Measurements from ENCODE around the gene BRI3BP. TPM values are rescaled to one million over a fixed set of nuclear protein-coding genes. Genes with fewer than 3 reads are reported as not detected.
"Not testable (repeated sequence)": the region's sequence is repeated elsewhere in the genome, so short reads cannot be mapped to it uniquely, and the experiment has no call there.

Gene BRI3BP
- total RNA-seq, 1 donor from 2014 or later, result 16.0 TPM

- no peak overlapping the region for H3K4me3 ChIP-seq (ENCODE audit: low read depth, low read length)
- DNase-seq (ENCODE audit: low read depth), result no peak
- no peak for TF ChIP-seq CTCF (conservative IDR thresholded peaks at IDR 0.05; ENCODE audit: low read depth, low read length)
Observed at GRCh38 chr12:124972211-124972610, 21.2 kb upstream of the BRI3BP start.

DNA sequence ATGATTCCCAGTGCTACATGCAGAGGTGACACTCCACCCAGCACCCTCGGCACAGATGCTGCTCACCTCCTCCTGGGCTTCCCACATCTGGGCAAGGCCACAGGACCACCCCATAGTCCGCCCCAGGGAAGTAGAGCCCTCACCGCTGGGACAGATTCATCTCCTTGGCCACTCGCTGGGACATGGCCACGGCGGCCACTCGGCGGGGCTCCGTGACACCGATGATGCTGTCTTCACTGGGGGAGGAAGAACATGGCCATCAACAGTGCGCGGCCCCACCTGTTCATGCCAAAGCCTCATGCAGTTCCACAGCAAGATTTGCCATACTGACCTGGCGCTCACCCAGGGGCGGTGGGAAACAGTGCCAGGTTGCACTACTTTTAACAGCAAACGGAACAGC is 18.2 kb upstream of the BRI3BP start:
- TF ChIP-seq CTCF (conservative IDR thresholded peaks at IDR 0.05; ENCODE audit: low read depth, low read length), result no peak
- no peak overlapping the region for H3K4me3 ChIP-seq (ENCODE audit: low read depth, low read length)
- no peak for DNase-seq (ENCODE audit: low read depth)

DNA sequence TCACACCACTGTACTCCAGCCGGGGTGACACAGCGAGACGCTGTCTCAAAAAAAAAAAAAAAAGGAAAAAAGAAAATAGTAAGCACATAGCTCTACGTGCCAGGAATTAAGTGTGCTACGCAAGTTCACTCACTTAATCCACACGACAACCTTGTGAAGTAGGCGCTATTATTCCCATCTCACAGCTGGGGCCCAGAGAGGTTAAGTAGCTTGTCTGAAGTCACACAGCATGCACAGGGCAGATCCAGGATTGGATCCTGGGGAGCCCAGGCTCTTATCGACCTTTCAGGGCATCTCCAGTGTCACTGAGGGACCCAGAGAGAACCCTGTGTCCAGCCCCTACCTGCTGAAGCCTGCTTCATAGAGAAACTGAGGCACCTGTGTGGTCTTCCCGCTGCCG is 16.4 kb upstream of the BRI3BP start:
- no peak overlapping the region for H3K4me3 ChIP-seq (ENCODE audit: low read depth, low read length)
- DNase-seq (ENCODE audit: low read depth), result no peak
- TF ChIP-seq CTCF (conservative IDR thresholded peaks at IDR 0.05; ENCODE audit: low read depth, low read length), result no peak

DNA sequence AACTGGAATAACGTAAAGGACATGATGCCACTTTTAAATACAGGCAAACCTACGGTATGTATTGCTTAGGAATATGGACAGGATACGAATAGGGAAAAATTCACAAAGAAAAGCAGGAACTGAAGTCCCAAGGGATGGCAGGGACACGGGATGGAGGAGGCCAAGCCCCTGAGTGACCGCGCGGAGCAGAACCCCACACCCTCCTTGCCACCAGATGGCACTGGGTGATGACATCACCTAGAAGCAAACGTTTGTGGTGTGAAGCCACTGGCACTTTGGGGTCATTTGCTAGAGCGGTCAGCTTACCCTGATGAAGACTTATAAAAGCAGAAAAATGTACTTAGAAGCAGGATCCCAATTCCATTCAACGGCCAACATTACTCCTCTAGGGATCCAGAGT is 13.9 kb upstream of the BRI3BP start:
- no peak overlapping the region for H3K4me3 ChIP-seq (ENCODE audit: low read depth, low read length)
- no peak for TF ChIP-seq CTCF (conservative IDR thresholded peaks at IDR 0.05; ENCODE audit: low read depth, low read length)
- DNase-seq (ENCODE audit: low read depth), result no peak

GRCh38 chr12:124980098-124980892 is 13.2 kb upstream of the BRI3BP start:
- no peak for TF ChIP-seq CTCF (conservative IDR thresholded peaks at IDR 0.05; ENCODE audit: low read depth, low read length)
- no peak for DNase-seq (ENCODE audit: low read depth)
- H3K4me3 ChIP-seq (ENCODE audit: low read depth, low read length), result no peak overlapping the region

GRCh38 chr12:124986876-124987275 is 6.6 kb upstream of the BRI3BP start:
- not testable (repeated sequence) for DNase-seq (ENCODE audit: low read depth); H3K4me3 ChIP-seq (ENCODE audit: low read depth, low read length)

DNA sequence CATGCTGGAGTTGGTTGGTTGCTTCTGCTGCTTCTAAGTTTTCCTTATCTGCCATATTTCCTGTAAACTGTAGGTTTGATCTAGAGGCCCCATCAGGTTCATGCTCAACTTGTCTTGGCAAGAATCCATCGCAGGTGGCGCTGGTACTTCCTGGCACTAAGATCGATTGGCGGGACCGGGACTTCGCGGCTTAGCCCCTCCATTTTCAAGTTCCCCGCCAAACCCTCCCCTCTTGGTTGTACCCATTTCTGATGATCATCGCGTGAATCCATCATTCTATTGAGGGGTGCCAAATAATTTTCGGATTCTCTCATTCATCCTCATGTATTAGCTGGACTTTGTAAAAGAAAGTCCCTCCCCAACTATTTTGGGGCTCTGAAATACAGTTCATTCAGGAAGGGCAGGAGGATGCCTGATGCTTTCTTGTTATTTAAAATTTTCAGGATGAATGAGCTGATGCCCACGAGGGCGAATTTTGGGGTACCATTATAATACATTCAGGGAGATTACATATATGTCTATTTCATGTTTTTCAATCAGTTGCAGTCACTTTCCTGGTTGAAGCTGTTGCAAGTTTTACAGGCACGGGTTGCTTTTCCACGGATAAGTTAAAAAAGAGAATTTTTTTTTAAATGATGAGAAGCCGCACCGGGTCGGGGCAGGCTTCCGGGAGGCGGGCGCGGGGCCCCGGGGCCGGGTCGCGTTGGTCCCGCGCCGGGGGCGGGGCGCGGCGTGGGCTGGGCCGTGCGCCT is 395 bp upstream of the BRI3BP start:
- H3K4me3 ChIP-seq (ENCODE audit: low read depth, low read length), result peak overlapping the region; percentile 61
- DNase-seq (ENCODE audit: low read depth), result peak; percentile 40
- peak; percentile 52 for TF ChIP-seq CTCF (conservative IDR thresholded peaks at IDR 0.05; ENCODE audit: low read depth, low read length)
